ENCODE data around the gene SESN3. TPM values are rescaled to one million over a fixed set of nuclear protein-coding genes. Genes with fewer than 3 reads are reported as not detected.
"Not testable (repeated sequence)": the region's sequence is repeated elsewhere in the genome, so short reads cannot be mapped to it uniquely, and the experiment has no call there.

SESN3 gene
- total and polyA plus RNA-seq, 5 donors, result 3.2 to 15.3 (median 11.9) TPM

DNA sequence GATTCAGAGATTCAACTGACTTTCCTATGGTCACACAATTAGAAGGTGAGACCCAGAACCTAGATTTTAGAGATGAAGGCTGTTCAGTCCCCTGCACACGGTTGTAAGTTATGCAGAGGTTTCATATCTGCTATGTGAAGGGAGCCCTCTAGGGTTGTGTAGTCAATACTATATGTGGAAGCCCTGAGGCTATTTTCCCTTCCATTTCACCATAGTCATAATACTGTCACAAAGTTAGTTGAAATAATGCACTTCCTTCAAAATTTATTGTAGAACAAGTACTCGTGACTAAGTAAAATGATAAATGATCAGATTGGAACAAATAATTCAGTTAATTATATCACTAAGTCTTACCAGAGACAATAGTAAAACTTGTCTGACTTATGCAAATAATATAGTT is 92.6 kb downstream of the SESN3 start:
- Histone ChIP-seq H3K4me1 (ENCODE audit: control insufficient read depth, insufficient read depth, low read length) (peaks cover 3% of the 10 kb centered on the region), H3K27me3 (ENCODE audit: control insufficient read depth, insufficient read depth) (no peaks in the 10 kb centered on the region), H3K9me3 (ENCODE audit: control insufficient read depth, low read length) (peaks cover 2% of the 10 kb centered on the region), H3K27ac (ENCODE audit: low read length) (no peak overlapping the region), H3K4me3 (ENCODE audit: low read length) (no peak overlapping the region)
- 32% methylated on average over 2 of the region's 2 CpGs for WGBS
- intact Hi-C loops (cut with DNase I), result no loop called here
- DNase-seq (no peak), ATAC-seq (peak in 1 of 2 donors; percentile 53)

GRCh38 chr11:95137299-95137698 is 93.7 kb downstream of the SESN3 start:
- intact Hi-C loops (cut with DNase I), result no loop called here
- Histone ChIP-seq H3K27me3 (ENCODE audit: control insufficient read depth, insufficient read depth) (no peaks in the 10 kb centered on the region), H3K9me3 (ENCODE audit: control insufficient read depth, low read length) (peaks cover 2% of the 10 kb centered on the region), H3K4me1 (ENCODE audit: control insufficient read depth, insufficient read depth, low read length) (peaks cover 3% of the 10 kb centered on the region), H3K27ac (ENCODE audit: low read length) (no peak overlapping the region), H3K4me3 (ENCODE audit: low read length) (no peak overlapping the region)
- ATAC-seq, result no peak
- no peak for DNase-seq

GRCh38 chr11:95136747-95137146 is 94.3 kb downstream of the SESN3 start:
- H3K27me3 ChIP-seq (ENCODE audit: control insufficient read depth, insufficient read depth); H3K4me1 ChIP-seq (ENCODE audit: control insufficient read depth, insufficient read depth, low read length); intact Hi-C loops (cut with DNase I); H3K9me3 ChIP-seq (ENCODE audit: control insufficient read depth, low read length); ATAC-seq; H3K27ac ChIP-seq (ENCODE audit: low read length); DNase-seq; H3K4me3 ChIP-seq (ENCODE audit: low read length): not testable (repeated sequence)
- WGBS, result 97% methylated on average over 4 of the region's 4 CpGs

DNA sequence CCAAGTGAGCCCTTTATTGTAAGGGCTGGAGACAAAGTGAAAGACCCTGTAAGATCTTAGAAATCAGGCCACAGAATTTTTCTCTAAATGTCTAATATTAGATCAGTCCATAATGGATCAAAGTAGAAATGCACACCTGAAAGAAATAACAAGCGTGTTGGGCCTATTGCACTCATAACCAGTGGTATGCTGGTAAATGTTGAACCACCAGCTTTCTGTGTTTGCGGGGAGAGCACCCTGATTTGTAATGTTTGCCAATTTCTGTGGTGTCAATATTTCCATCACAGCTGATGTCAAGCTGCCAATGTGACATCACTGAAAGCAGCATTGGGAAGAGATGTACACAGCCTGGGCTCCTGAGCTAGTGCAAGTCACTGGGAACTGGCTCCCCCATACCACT is 95.1 kb downstream of the SESN3 start:
- DNase-seq (no peak), ATAC-seq (no peak)
- Histone ChIP-seq H3K27ac (ENCODE audit: low read length) (no peak overlapping the region), H3K4me1 (ENCODE audit: control insufficient read depth, insufficient read depth, low read length) (peaks cover 3% of the 10 kb centered on the region), H3K9me3 (ENCODE audit: control insufficient read depth, low read length) (peaks cover 2% of the 10 kb centered on the region), H3K4me3 (ENCODE audit: low read length) (no peak overlapping the region), H3K27me3 (ENCODE audit: control insufficient read depth, insufficient read depth) (no peaks in the 10 kb centered on the region)
- WGBS, result 100% methylated on average over 2 of the region's 2 CpGs
- intact Hi-C loops (cut with DNase I), result no loop called here

- H3K27ac ChIP-seq (ENCODE audit: low read length), result no peak overlapping the region
- H3K4me1 ChIP-seq (ENCODE audit: control insufficient read depth, insufficient read depth, low read length), result peaks cover 3% of the 10 kb centered on the region
- 44% methylated on average over 3 of the region's 6 CpGs for WGBS
- ATAC-seq (peak in 1 of 2 donors; percentile 37), DNase-seq (peak in 2 of 3 donors; percentile 39 to 64)
- intact Hi-C loops (cut with DNase I), result no loop called here
- no peak overlapping the region for H3K4me3 ChIP-seq (ENCODE audit: low read length)
- H3K27me3 ChIP-seq (ENCODE audit: control insufficient read depth, insufficient read depth), result no peaks in the 10 kb centered on the region
- H3K9me3 ChIP-seq (ENCODE audit: control insufficient read depth, low read length), result peaks cover 2% of the 10 kb centered on the region
Observed at GRCh38 chr11:95135155-95135554, 95.8 kb downstream of the SESN3 start.

DNA sequence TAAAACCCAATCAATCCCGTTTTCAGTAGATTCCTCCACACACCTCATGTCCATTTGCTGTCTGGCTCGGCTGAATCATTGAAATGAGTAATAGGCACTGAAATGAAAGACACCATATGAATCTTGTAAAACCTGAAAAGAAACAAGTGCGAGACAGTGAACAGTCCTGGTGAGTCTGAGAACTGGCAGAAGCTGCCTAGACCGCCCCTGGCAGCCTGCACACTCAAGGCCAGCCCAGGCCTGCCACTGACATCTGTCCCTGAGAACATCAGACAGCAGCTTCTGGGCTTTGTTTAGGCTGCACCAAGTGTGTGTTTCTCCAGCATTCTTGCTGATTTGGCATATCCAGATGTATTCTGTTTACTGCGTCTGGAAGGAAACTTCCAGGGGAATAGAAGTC is 96.5 kb downstream of the SESN3 start:
- H3K9me3 ChIP-seq (ENCODE audit: control insufficient read depth, low read length), result peaks cover 2% of the 10 kb centered on the region
- WGBS, result 53% methylated on average over 5 of the region's 5 CpGs
- no peak overlapping the region for H3K27ac ChIP-seq (ENCODE audit: low read length)
- peaks cover 3% of the 10 kb centered on the region for H3K4me1 ChIP-seq (ENCODE audit: control insufficient read depth, insufficient read depth, low read length)
- intact Hi-C loops (cut with DNase I), result no loop called here
- ATAC-seq, result peak; percentile 61 to 64
- no peak overlapping the region for H3K4me3 ChIP-seq (ENCODE audit: low read length)
- no peaks in the 10 kb centered on the region for H3K27me3 ChIP-seq (ENCODE audit: control insufficient read depth, insufficient read depth)
- peak in 1 of 3 donors; percentile 49 for DNase-seq

GRCh38 chr11:95132956-95133355 is 98.0 kb downstream of the SESN3 start:
- Histone ChIP-seq H3K27me3 (ENCODE audit: control insufficient read depth, insufficient read depth) (no peaks in the 10 kb centered on the region), H3K4me3 (ENCODE audit: low read length) (no peak overlapping the region), H3K4me1 (ENCODE audit: control insufficient read depth, insufficient read depth, low read length) (peaks cover 3% of the 10 kb centered on the region), H3K27ac (ENCODE audit: low read length) (no peak overlapping the region), H3K9me3 (ENCODE audit: control insufficient read depth, low read length) (peaks cover 2% of the 10 kb centered on the region)
- 53% methylated on average over 2 of the region's 2 CpGs for WGBS
- intact Hi-C loops (cut with DNase I), result no loop called here
- no peak for DNase-seq
- ATAC-seq, result no peak

- no peak for DNase-seq
- Histone ChIP-seq H3K27me3 (ENCODE audit: control insufficient read depth, insufficient read depth) (no peaks in the 10 kb centered on the region), H3K9me3 (ENCODE audit: control insufficient read depth, low read length) (no peaks in the 10 kb centered on the region), H3K4me1 (ENCODE audit: control insufficient read depth, insufficient read depth, low read length) (no peaks in the 10 kb centered on the region), H3K27ac (ENCODE audit: low read length) (no peak overlapping the region), H3K4me3 (ENCODE audit: low read length) (no peak overlapping the region)
- 78% methylated on average over 3 of the region's 3 CpGs for WGBS
- no peak for ATAC-seq
- intact Hi-C loops (cut with DNase I), result no loop called here
Observed at GRCh38 chr11:95128602-95129001, 102.4 kb downstream of the SESN3 start.

GRCh38 chr11:95123556-95123955 is 107.4 kb downstream of the SESN3 start:
- H3K27ac ChIP-seq (ENCODE audit: low read length), result no peak overlapping the region

GRCh38 chr11:95121698-95122097 is 109.3 kb downstream of the SESN3 start:
- intact Hi-C loops (cut with DNase I), result no loop called here
- H3K27ac ChIP-seq (ENCODE audit: low read length), result no peak overlapping the region
- WGBS, result 81% methylated on average over 1 of the region's 1 CpG

More at GRCh38 chr11:95123556-95123955, 107.4 kb downstream of the SESN3 start:
- intact Hi-C loops (cut with DNase I), result no loop called here
- Histone ChIP-seq H3K27me3 (ENCODE audit: control insufficient read depth, insufficient read depth) (no peaks in the 10 kb centered on the region), H3K9me3 (ENCODE audit: control insufficient read depth, low read length) (no peaks in the 10 kb centered on the region), H3K4me1 (ENCODE audit: control insufficient read depth, insufficient read depth, low read length) (no peaks in the 10 kb centered on the region), H3K4me3 (ENCODE audit: low read length) (no peak overlapping the region)
- WGBS, result 68% methylated on average over 3 of the region's 3 CpGs
- DNase-seq (no peak), ATAC-seq (no peak)

GRCh38 chr11:95119361-95120060 is 111.5 kb downstream of the SESN3 start:
- Histone ChIP-seq H3K4me1 (ENCODE audit: control insufficient read depth, insufficient read depth, low read length) (no peaks in the 10 kb centered on the region), H3K27me3 (ENCODE audit: control insufficient read depth, insufficient read depth) (no peaks in the 10 kb centered on the region), H3K27ac (ENCODE audit: low read length) (no peak overlapping the region), H3K9me3 (ENCODE audit: control insufficient read depth, low read length) (no peaks in the 10 kb centered on the region), H3K4me3 (ENCODE audit: low read length) (no peak overlapping the region)
- DNase-seq, result no peak
- no peak for ATAC-seq
- 92% methylated on average over 2 of the region's 2 CpGs for WGBS
- intact Hi-C loops (cut with DNase I), result no loop called here

More at GRCh38 chr11:95121698-95122097, 109.3 kb downstream of the SESN3 start:
- Histone ChIP-seq H3K4me1 (ENCODE audit: control insufficient read depth, insufficient read depth, low read length) (no peaks in the 10 kb centered on the region), H3K4me3 (ENCODE audit: low read length) (no peak overlapping the region), H3K9me3 (ENCODE audit: control insufficient read depth, low read length) (no peaks in the 10 kb centered on the region), H3K27me3 (ENCODE audit: control insufficient read depth, insufficient read depth) (no peaks in the 10 kb centered on the region)
- DNase-seq, result no peak
- ATAC-seq, result no peak

DNA sequence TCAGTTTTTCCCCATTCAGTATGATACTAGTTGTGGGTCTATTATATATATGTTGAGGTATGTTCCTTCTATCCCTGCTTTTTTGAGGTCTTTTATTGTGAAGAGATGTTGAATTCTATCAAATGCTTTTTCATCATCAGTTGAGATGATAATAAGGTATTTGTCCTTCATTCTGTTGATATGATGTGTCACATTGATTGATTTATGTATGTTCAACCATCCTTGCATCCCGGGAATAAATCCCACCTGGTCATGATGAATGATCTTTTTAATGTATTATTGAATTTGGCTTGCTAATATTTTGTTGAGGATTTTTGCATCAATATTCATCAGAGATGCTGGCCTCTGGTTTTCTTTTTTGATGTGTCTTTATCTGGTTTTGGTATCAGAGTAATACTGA is 115.4 kb downstream of the SESN3 start:
- Histone ChIP-seq H3K4me1 (ENCODE audit: control insufficient read depth, insufficient read depth, low read length) (no peaks in the 10 kb centered on the region), H3K27me3 (ENCODE audit: control insufficient read depth, insufficient read depth) (no peaks in the 10 kb centered on the region), H3K27ac (ENCODE audit: low read length) (no peak overlapping the region), H3K4me3 (ENCODE audit: low read length) (no peak overlapping the region), H3K9me3 (ENCODE audit: control insufficient read depth, low read length) (no peaks in the 10 kb centered on the region)
- ATAC-seq (no peak), DNase-seq (no peak)
- intact Hi-C loops (cut with DNase I), result no loop called here
- 85% methylated on average over 1 of the region's 1 CpG for WGBS
